Skin of body (tissue), 2 donors: ENCODE data around the gene SLIT2. TPM values are rescaled to one million over a fixed set of nuclear protein-coding genes. Genes with fewer than 3 reads are reported as not detected.

Experiments used
- DNase-seq: peaks from one replicate; lab custom pipeline; 2025; lab: John Stamatoyannopoulos, UW
- total RNA-seq: library from RNA; depleted of rRNA; stranded (reverse); fragments of >200 nt; gene quantifications from one replicate; pipeline ENCODE4 v1.2.3, GENCODE V29; 2014

Gene SLIT2
- total RNA-seq, 1 donor from 2014 or later = 40.4 TPM

DNA sequence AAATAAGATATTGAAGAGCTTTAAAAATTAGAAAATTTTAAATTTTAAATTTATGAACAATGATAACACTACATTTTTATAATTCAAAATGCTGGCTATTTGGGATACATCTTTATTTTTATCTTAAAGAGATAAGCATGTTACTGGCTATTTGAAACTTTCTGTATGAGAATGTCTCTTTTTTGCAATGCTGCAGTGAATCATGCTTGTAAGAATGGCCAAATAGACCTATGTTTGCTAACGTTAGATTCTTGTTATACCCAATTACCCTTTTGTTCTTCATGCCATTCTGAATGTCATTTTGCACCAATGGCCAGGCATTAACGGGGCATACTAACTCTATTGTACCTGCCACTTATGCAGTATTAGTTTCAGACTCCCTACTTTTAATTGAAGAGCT, 49.5 kb downstream of the SLIT2 start:
- no peak for DNase-seq
